ENCODE data around the gene PRKAG2.

PRKAG2 gene

GRCh38 chr7:151677581-151678226 is 199.2 kb downstream of the PRKAG2 start:
- no peaks in the 10 kb centered on the region for H3K27me3 ChIP-seq
- H3K4me1 ChIP-seq, result peaks cover 11% of the 10 kb centered on the region; the same call in 1 of the 2 replicates
- H3K36me3 ChIP-seq, result no peaks in the 10 kb centered on the region
- H3K4me3 ChIP-seq (ENCODE audit: low read depth, low read length), result no peak overlapping the region
- H3K9me3 ChIP-seq, result no peaks in the 10 kb centered on the region
- TF ChIP-seq CTCF (IDR thresholded peaks at IDR 0.05; ENCODE audit: low read depth, low read length), result no peak
- DNase-seq, result no peak

GRCh38 chr7:151676759-151677158 is 200.2 kb downstream of the PRKAG2 start:
- no peaks in the 10 kb centered on the region for H3K36me3 ChIP-seq
- peaks cover 11% of the 10 kb centered on the region; the same call in 1 of the 2 replicates for H3K4me1 ChIP-seq
- no peaks in the 10 kb centered on the region for H3K9me3 ChIP-seq
- H3K27me3 ChIP-seq, result no peaks in the 10 kb centered on the region
- no peak for TF ChIP-seq CTCF (IDR thresholded peaks at IDR 0.05; ENCODE audit: low read depth, low read length)
- no peak for DNase-seq
- no peak overlapping the region for H3K4me3 ChIP-seq (ENCODE audit: low read depth, low read length)

GRCh38 chr7:151675196-151675920 is 201.6 kb downstream of the PRKAG2 start:
- no peak for TF ChIP-seq CTCF (IDR thresholded peaks at IDR 0.05; ENCODE audit: low read depth, low read length)
- no peak for DNase-seq
- no peaks in the 10 kb centered on the region for H3K9me3 ChIP-seq

GRCh38 chr7:151674161-151674920 is 202.6 kb downstream of the PRKAG2 start:
- Histone ChIP-seq H3K4me1 (peaks cover 6% of the 10 kb centered on the region; the same call in 1 of the 2 replicates), H3K36me3 (no peaks in the 10 kb centered on the region), H3K4me3 (ENCODE audit: low read depth, low read length) (no peak overlapping the region), H3K9me3 (no peaks in the 10 kb centered on the region), H3K27me3 (no peaks in the 10 kb centered on the region)
- no peak for TF ChIP-seq CTCF (IDR thresholded peaks at IDR 0.05; ENCODE audit: low read depth, low read length)
- no peak for DNase-seq

More at GRCh38 chr7:151675196-151675920, 201.6 kb downstream of the PRKAG2 start:
- Histone ChIP-seq H3K27me3 (no peaks in the 10 kb centered on the region), H3K36me3 (no peaks in the 10 kb centered on the region), H3K4me1 (peaks cover 11% of the 10 kb centered on the region; the same call in 1 of the 2 replicates), H3K4me3 (ENCODE audit: low read depth, low read length) (no peak overlapping the region)

- Histone ChIP-seq H3K27me3 (no peaks in the 10 kb centered on the region), H3K9me3 (no peaks in the 10 kb centered on the region), H3K4me1 (peaks cover 6% of the 10 kb centered on the region; the same call in 1 of the 2 replicates), H3K36me3 (no peaks in the 10 kb centered on the region), H3K4me3 (ENCODE audit: low read depth, low read length) (no peak overlapping the region)
- TF ChIP-seq CTCF (IDR thresholded peaks at IDR 0.05; ENCODE audit: low read depth, low read length), result no peak
- no peak for DNase-seq
Measured at GRCh38 chr7:151673216-151673615, 203.7 kb downstream of the PRKAG2 start.

Data from BE2C (cell line).